ELF-1 (cell line): ENCODE measurements around the gene STK11IP.

Experiments used
- DNase-seq: peaks from one replicate; pipeline ENCODE4 v3.0.0-alpha.2; 2016; ENCODE audit warnings: low read depth, low spot score

STK11IP gene

GRCh38 chr2:219581346-219581745 is 16.3 kb upstream of the STK11IP start:
- no peak for DNase-seq

GRCh38 chr2:219591091-219591490 is 6.6 kb upstream of the STK11IP start:
- no peak for DNase-seq

DNA sequence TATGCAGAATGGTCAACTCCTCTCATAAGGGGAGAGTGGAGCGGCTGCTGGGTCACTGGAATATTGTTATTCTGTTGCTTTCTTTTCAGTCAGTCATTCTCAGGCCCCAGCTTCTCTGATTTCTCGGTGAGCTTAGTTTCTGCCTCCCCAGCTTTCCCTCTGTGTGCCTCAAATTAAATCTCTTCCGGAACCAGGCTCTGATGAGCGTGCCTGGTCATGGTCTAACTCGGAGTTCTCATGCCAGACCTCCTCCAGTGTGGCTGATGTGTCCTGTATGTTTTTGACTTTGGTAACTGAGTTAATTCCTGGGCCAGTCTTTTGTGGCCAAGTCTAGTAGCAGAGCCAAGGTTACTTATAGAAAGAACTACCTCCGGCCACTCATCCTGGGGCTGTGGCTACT is 4.9 kb upstream of the STK11IP start:
- no peak for DNase-seq

GRCh38 chr2:219593154-219593553 is 4.5 kb upstream of the STK11IP start:
- DNase-seq, result no peak

DNA sequence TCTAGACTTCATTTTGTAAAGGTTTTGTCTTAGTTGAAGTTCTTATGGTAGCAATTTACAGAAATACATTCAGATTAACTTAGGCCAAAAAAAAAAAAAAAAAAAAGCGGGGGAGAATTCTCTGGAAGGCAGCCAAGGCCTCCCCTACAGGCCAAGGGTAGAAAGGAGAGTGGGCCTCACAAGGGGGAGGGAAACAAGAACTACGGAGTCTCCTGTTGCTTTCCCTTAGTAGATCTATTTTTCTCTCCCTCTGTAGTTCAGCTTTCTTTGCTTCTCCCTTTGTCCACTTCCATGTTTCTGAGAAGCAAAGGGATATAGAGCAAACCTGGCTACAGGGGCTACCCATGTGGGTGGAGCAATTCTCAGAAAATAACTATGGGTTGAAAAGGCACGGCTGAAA is 2.4 kb upstream of the STK11IP start:
- DNase-seq, result no peak

DNA sequence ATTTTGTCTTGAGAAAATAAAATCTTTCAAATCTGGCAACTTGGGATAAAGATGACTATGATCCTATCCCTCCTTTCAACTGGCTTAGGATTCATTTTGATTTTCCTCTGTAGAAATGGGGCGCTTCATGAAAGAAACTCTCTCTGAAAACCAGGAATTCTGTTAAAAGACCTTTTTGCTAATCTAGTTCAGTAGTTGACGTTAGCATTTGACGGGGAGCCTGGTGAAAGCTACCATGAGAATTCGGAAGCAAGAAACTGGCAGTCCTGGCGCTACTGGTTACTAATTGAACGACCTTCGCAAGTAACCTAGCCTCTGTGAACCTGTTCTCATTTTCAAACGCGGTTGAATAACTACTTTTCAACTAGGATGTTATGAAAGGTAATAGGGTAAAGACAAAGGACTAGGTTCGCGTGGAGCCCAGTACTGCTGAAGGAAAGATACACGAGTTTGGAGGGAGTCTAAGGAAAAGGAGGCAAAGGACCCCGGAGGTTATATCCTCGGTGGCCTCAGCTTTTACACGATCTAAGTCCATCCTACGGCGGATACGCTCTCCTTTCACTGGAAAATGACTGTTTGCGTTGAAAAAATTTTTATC is 604 bp upstream of the STK11IP start:
- no peak for DNase-seq

DNA sequence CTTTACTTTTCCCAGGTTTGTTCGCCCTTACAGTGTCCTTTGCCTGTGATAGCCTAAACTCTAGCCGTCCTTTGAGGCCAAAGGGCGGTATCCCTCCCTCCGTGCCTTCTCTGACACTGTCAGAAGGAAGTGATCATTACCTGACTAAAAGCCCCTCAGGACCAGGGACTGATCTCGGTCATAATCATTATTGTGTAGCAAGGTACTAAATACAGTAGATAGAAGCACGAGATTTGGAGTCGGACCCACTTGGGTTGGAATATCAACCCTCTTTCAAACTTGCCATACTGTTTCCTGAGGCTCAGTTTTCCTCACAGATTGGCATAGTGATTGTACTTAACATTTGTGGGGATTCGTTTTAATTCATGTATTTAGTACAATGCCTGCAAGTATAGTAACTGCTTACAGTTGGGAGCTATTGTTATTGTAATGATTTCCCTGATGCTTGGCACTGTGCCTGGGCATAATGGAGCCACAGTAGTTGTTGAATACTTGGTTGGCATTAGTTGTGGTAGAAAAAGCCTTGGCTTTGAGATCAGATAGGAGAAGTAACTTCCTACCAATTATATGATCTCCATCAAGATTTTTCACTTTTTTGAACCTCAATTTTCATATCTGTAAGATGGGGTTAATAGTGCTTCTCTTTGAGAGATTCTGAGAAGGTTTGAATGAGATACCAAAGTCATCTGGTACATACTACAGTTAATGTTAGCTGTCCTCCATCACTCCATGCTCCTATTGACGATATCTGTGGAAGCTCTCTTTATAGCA is 836 bp downstream of the STK11IP start:
- no peak for DNase-seq

GRCh38 chr2:219603771-219604170 is 6.1 kb downstream of the STK11IP start:
- DNase-seq, result no peak

- DNase-seq, result no peak
These were observed 7.9 kb downstream of the STK11IP start for GRCh38 chr2:219605607-219605954.

DNA sequence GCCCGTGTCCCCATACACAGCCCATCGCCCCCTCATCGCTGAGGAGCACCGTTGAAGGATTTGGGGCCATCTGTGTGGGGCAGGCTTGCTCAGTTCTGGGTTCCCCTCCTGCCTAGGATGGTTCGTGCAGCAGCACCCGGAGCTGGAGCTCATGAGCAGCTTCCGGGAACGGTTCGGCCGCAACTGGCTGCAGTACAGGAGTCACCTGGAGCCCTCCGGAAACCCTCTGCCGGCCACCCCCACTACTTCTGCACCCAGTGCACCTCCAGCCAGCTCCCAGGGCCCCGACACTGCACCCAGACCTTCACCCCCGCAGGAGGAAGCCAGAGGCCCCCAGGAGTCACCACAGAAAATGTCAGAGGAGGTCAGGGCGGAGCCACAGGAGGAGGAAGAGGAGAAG is 10.3 kb downstream of the STK11IP start:
- no peak for DNase-seq

DNA sequence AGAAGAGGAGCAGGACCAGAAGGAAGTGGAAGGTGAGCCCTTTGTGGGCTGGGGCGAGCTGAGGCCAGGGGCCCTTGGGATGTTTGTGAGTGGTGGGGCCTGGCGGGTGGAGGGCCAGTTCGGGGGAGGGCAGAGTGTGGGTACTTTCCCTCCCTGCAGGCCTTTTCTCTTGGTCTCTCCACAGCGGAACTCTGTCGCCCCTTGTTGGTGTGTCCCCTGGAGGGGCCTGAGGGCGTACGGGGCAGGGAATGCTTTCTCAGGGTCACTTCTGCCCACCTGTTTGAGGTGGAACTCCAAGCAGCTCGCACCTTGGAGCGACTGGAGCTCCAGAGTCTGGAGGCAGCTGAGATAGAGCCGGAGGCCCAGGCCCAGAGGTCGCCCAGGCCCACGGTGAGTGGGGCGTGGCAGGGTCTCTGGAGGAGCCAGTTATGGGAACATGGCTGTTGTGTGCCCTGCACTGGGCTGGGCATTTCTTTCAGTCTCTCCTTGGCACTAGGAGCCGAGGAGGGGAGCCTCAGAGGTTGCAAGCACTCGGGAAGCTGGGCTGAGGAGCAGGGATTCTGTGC is 10.8 kb downstream of the STK11IP start:
- no peak for DNase-seq

GRCh38 chr2:219609149-219609750 is 11.6 kb downstream of the STK11IP start:
- DNase-seq, result no peak

DNA sequence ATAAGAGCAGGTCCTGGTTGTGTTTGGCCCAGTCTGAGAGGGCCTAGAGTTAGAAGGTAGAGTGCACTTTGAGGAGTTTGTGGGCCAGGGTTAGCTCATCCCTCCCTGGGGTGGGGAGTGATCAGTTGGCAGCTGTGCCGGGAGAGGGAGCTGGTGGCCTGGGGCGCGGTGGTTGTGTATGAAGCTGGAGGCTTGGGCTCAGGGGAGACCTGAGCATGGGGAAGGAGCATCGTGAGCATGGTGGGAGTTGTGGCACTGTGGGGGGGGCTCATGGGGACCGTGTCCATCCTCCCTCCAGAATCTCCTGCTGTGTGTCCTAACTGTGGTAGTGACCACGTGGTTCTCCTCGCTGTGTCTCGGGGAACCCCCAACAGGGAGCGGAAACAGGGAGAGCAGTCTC is 13.6 kb downstream of the STK11IP start:
- DNase-seq, result no peak

GRCh38 chr2:219611866-219612576 is 14.4 kb downstream of the STK11IP start:
- DNase-seq, result no peak

- DNase-seq, result no peak
These were observed 15.1 kb downstream of the STK11IP start for GRCh38 chr2:219612577-219613286.

GRCh38 chr2:219613461-219614070 is 15.9 kb downstream of the STK11IP start:
- no peak for DNase-seq

DNA sequence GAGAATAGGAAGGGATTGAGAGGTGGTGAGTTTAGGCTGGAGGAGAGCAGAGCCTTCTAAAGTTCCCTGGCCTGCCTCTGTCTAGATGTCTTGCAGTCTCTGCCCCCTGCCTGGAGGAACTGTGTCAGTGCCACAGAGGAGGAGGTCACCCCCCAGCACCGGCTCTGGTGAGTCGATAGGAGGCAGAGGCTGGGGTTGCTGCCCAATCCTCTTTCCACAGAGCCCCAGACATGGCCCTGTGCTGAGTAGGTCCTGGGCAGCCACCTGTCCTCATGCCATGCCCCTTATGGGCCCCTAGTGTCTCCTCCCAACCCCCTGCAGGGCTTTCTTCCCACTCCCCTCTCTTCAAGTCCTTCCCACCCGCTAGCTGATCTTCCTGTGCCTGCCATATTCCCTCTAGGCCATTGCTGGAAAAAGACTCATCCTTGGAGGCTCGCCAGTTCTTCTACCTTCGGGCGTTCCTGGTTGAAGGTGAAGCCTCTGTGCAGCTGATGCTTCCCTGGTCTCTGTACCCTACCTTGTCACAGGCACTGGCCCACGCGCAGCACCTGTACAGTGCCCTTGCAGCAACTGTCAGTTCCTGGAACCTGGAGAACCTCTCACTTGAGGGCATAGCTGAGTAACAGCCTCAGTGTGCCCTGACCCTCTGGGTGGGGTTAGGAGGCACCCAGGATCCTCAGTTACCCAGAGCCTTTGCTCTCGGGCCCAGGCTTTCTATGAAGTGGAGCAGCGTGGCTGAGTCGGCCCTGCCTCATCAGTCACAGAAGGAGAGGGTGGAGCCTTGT is 16.6 kb downstream of the STK11IP start:
- no peak for DNase-seq

DNA sequence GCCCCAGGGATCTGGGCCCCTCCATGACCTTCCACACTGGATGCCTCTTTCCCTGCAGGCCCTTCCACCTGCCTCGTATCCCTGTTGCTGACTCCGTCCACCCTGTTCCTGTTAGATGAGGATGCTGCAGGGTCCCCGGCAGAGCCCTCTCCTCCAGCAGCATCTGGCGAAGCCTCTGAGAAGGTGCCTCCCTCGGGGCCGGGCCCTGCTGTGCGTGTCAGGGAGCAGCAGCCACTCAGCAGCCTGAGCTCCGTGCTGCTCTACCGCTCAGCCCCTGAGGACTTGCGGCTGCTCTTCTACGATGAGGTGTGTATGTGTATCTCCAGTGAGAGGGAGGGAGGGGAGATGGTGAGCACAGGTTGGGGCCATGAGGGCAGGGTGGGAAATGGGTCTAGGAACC is 17.4 kb downstream of the STK11IP start:
- no peak for DNase-seq

- no peak for DNase-seq
These were observed 18.2 kb downstream of the STK11IP start for GRCh38 chr2:219615894-219616293.

DNA sequence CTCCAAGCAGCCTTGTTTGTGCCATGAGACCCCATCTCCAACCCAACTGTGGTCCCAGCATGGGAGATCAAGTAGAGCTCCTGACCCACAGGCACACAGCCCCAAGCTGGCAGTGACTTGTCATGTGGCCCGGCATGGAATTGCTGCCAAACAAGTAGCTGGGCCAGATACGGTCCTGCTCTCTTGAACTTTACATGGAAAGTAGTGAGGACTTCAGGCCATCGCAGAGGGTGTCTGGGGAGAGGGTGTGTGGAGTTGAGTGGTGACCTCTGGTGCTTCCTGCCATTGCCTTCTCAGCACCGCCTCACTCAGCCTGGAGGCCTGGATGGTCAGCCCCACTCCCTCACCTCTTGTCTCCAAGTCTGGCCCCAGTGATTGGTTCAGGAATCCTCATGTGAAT is 18.9 kb downstream of the STK11IP start:
- DNase-seq, result no peak
